SK-MEL-5 (cell line): ENCODE results near the gene LRRC26. TPM values are rescaled to one million over a fixed set of nuclear protein-coding genes. Genes with fewer than 3 reads are reported as not detected.

Experiments
- DNase-seq: peaks from one replicate; pipeline ENCODE4 v3.0.0-alpha.2; 2016; ENCODE audit warnings: low read depth, low spot score
- in situ Hi-C: cut with HindIII; loops from 2 replicates; pipeline ENCODE4 v1.10.0; 2016; ENCODE audit warnings: low sequenced_read_pairs, high pct_unique_total_duplicates, low pct_unique_long_range_greater_than_20kb
- total RNA-seq: library from RNA; depleted of rRNA; stranded (reverse); fragments of >200 nt; shearing (Covaris generic); gene quantifications from 2 replicates; pipeline ENCODE4 v1.2.3, GENCODE V29; 2014

The LRRC26 gene
- total RNA-seq, 1 experiment from 2014 or later: 0.40 TPM

- DNase-seq: peak; percentile 38
- in situ Hi-C loops: no loop called here
Measured at GRCh38 chr9:137162505-137163364, 7.1 kb downstream of the LRRC26 start.

GRCh38 chr9:137161558-137162486 is 8.0 kb downstream of the LRRC26 start:
- DNase-seq: peak; percentile 37
- in situ Hi-C loops: no loop called here

GRCh38 chr9:137160716-137161557 is 8.9 kb downstream of the LRRC26 start:
- no peak for DNase-seq
- in situ Hi-C loops: no loop called here

- in situ Hi-C loops: no loop called here
- DNase-seq: no peak
Measured at GRCh38 chr9:137160054-137160425, 9.8 kb downstream of the LRRC26 start.

- no peak for DNase-seq
- in situ Hi-C loops: no loop called here
Measured at GRCh38 chr9:137159105-137160053, 10.5 kb downstream of the LRRC26 start.

GRCh38 chr9:137158625-137159024 is 11.2 kb downstream of the LRRC26 start:
- DNase-seq: no peak
- in situ Hi-C loops: no loop called here

GRCh38 chr9:137157618-137158415 is 12.0 kb downstream of the LRRC26 start:
- in situ Hi-C loops: no loop called here

GRCh38 chr9:137156567-137157375 is 13.1 kb downstream of the LRRC26 start:
- peak; percentile 44 for DNase-seq
- in situ Hi-C loops: no loop called here

More at GRCh38 chr9:137157618-137158415, 12.0 kb downstream of the LRRC26 start:
- DNase-seq: no peak

GRCh38 chr9:137152844-137153405 is 16.9 kb downstream of the LRRC26 start:
- in situ Hi-C loops: no loop called here
- no peak for DNase-seq

- in situ Hi-C loops: no loop called here
- peak; percentile 79 for DNase-seq
Measured at GRCh38 chr9:137150617-137151457, 19.0 kb downstream of the LRRC26 start.

GRCh38 chr9:137149942-137150616 is 19.8 kb downstream of the LRRC26 start:
- in situ Hi-C loops: no loop called here
- peak; percentile 60 for DNase-seq

GRCh38 chr9:137149363-137149762 is 20.5 kb downstream of the LRRC26 start:
- no peak for DNase-seq
- in situ Hi-C loops: no loop called here

GRCh38 chr9:137148661-137149060 is 21.2 kb downstream of the LRRC26 start:
- no peak for DNase-seq
- in situ Hi-C loops: no loop called here

- in situ Hi-C loops: no loop called here
- DNase-seq: no peak
Measured at GRCh38 chr9:137148242-137148641, 21.6 kb downstream of the LRRC26 start.
